Panc1 (cell line): ENCODE data around the gene CLDN16. TPM values are rescaled to one million over a fixed set of nuclear protein-coding genes. Genes with fewer than 3 reads are reported as not detected.

Experiments used
- ATAC-seq: fragments of 200-7000 bp; cut with Tn5 transposase; 2 replicates; pipeline ENCODE4 v1.9.1; 2020; ENCODE audit warnings: mild to moderate bottlenecking, moderate library complexity
- Bru-seq: library from RNA; stranded (reverse); fragments of 400-500 nt; gene quantifications from one replicate; lab custom pipeline; 2021; lab: Mats Ljungman, UMichigan
- BruChase-seq, 2 experiments: library from RNA; stranded (reverse); fragments of 400-500 nt; gene quantifications; one replicate each; lab custom pipeline; 2021; lab: Mats Ljungman, UMichigan
- BruUV-seq: library from RNA; stranded (reverse); fragments of 400-500 nt; replicated peaks from 2 replicates; lab custom pipeline; 2021; lab: Mats Ljungman, UMichigan
- CTCF ChIA-PET: fragments of 300-600 bp; sonication (Branson Sonifier 250); formaldehyde crosslinking; loops from one replicate; lab custom pipeline; 2022; ENCODE audit warnings: antibody characterized with exemption; lab: Charles Lee
- POLR2A ChIA-PET: fragments of 300-600 bp; sonication (Branson Sonifier 250); formaldehyde crosslinking; loops from one replicate; lab custom pipeline; 2022; ENCODE audit warnings: antibody characterized with exemption; lab: Charles Lee
- DNase-seq: peaks from one replicate; pipeline ENCODE4 v3.0.0-alpha.2; 2010; ENCODE audit warnings: low read depth, low spot score
- H3K27ac ChIP-seq: 2 replicates; pipeline ENCODE4 v1.5.1; 2011; ENCODE audit warnings: mild to moderate bottlenecking, low read length, inconsistent platforms
- H3K27me3 ChIP-seq: fragments of 200-500 bp; sonication (Bioruptor generic); 2 replicates; pipeline ENCODE4 v1.6.0; 2014; ENCODE audit warnings: low read length, inconsistent platforms; ENCODE audit not compliant: control insufficient read depth, insufficient read depth
- H3K36me3 ChIP-seq: fragments of 200-500 bp; sonication (Bioruptor generic); 2 replicates; pipeline ENCODE4 v1.5.1; 2014; ENCODE audit warnings: inconsistent platforms, mild to moderate bottlenecking, low read length, moderate library complexity; ENCODE audit not compliant: control insufficient read depth, insufficient read depth
- H3K4me1 ChIP-seq: 2 replicates; pipeline ENCODE4 v1.5.1; 2011; ENCODE audit warnings: inconsistent platforms, mild to moderate bottlenecking, low read length, moderate library complexity; ENCODE audit not compliant: control insufficient read depth, insufficient read depth
- H3K4me3 ChIP-seq, 2 experiments: 2 replicates each; pipeline ENCODE4 v1.5.1; 2011 to 2012; ENCODE audit warnings: low read depth in 2 of 2, low read length in 2 of 2, mild to moderate bottlenecking in 2 of 2, inconsistent platforms in 1 of 2, moderate library complexity in 1 of 2
- H3K9me3 ChIP-seq: fragments of 200-500 bp; sonication (Bioruptor generic); 2 replicates; pipeline ENCODE4 v1.5.1; 2014; ENCODE audit warnings: low read depth, mild to moderate bottlenecking, inconsistent platforms, low read length, moderate library complexity; ENCODE audit not compliant: control insufficient read depth, insufficient read depth
- POLR2AphosphoS5 ChIP-seq: IDR thresholded peaks from 2 replicates; pipeline ENCODE4 v1.6.1; 2012; ENCODE audit warnings: mild to moderate bottlenecking, low read depth, low read length, moderate library complexity
- SIN3A ChIP-seq: IDR thresholded peaks from 2 replicates; pipeline ENCODE4 v1.6.1; 2012; ENCODE audit warnings: low read depth, mild to moderate bottlenecking, low read length, moderate library complexity, borderline replicate concordance; ENCODE audit not compliant: insufficient read depth
- TCF7L2 ChIP-seq: IDR thresholded peaks from 2 replicates; pipeline ENCODE4 v1.6.1; 2011; ENCODE audit warnings: mild to moderate bottlenecking, low read depth, low read length, inconsistent platforms
- in situ Hi-C: cut with HindIII; loops from 2 replicates; pipeline ENCODE4 v1.10.0; 2016; ENCODE audit warnings: low sequenced_read_pairs, low pct_unique_long_range_greater_than_20kb
- intact Hi-C: fragments of 100-400 bp; cut with micrococcal nuclease; formaldehyde crosslinking; loops from one replicate; pipeline ENCODE4 v1.10.0; 2022; ENCODE audit not compliant: unreplicated experiment
- long read RNA-seq: library from polyadenylated mRNA; unstranded; transcript quantifications from one replicate; pipeline ENCODE4 v2.0.0, GENCODE V29; 2021; ENCODE audit not compliant: unreplicated experiment
- polyA plus RNA-seq: library from polyadenylated mRNA; unstranded; fragments of >200 nt; gene quantifications from one replicate; pipeline ENCODE4 v1.2.1, GENCODE V29; 2012; ENCODE audit warnings: missing spikeins; ENCODE audit not compliant: insufficient read length
- total RNA-seq: library from RNA; stranded (reverse); gene quantifications from one replicate; pipeline ENCODE4 v1.2.1, GENCODE V29; 2021; ENCODE audit not compliant: unreplicated experiment
- TF ChIP-seq, protein P1 (sequence below), 2 experiments: IDR thresholded peaks; 2 replicates each; pipeline ENCODE4 v1.6.1; 2011 to 2012; ENCODE audit warnings: low read depth in 2 of 2, control low read depth in 1 of 2, low read length in 1 of 2, mild to moderate bottlenecking in 1 of 2, moderate library complexity in 1 of 2; ENCODE audit not compliant: insufficient read depth in 1 of 2
- TF ChIP-seq, protein P2 (sequence below): fragments of 450-650 bp; IDR thresholded peaks from 2 replicates; pipeline ENCODE4 v1.5.1; 2017; ENCODE audit warnings: mild to moderate bottlenecking

CLDN16 gene, protein sequence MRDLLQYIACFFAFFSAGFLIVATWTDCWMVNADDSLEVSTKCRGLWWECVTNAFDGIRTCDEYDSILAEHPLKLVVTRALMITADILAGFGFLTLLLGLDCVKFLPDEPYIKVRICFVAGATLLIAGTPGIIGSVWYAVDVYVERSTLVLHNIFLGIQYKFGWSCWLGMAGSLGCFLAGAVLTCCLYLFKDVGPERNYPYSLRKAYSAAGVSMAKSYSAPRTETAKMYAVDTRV
- not detected for total RNA-seq
- polyA plus RNA-seq: not detected
- percentile 10 among the genes with signal in this experiment for Bru-seq, nascent RNA
- percentile 21 among the genes with signal in this experiment for BruChase-seq, experiment 1, labeled RNA remaining after a 2-hour chase
- BruChase-seq, experiment 2, labeled RNA remaining after a 6-hour chase: percentile 20 among the genes with signal in this experiment
- long read RNA-seq: 0 reads

DNA sequence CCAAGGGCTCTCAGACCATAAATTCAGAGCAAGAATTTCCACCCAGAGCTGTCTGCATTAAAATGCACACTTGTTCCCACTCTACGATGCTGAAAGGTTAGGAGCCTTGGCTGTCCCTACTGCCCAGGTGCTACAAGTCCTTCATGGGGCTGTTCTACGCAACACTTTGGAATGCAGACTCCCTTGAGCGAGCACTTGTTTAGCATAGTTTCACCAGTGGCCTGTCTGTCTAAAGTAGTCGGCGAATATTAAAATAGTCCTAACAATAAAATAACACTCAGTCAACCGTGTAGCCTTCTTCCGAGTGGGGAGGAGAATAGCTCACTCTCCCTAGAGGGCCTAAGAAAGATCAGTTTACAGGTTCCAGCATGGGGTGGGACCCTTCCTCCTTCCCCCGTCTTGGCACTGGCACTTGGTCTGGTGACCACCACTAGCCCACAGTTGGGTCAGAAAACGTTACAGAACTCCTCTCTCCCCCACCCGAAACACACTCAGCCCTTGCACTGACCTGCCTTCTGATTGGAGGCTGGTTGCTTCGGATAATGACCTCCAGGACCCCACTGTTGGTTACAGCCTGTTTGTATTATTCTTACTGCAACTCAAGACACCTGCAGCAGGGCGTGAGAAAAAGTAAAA is at the start of gene CLDN16:
Gene CLDN16 (plus strand): TSS at position 586 of the 636 bp plus-strand sequence. CDS start 167 bp downstream, outside the sequence.
- H3K36me3 ChIP-seq: no peaks in the 10 kb centered on the region
- DNase-seq (no peak), ATAC-seq (no peak)
- H3K27ac ChIP-seq: peak within 1 kb of the TSS; percentile 39; the same call in 1 of the 2 replicates
- H3K4me3 ChIP-seq: no peak within 1 kb of the TSS
- in situ Hi-C loops (no loop called here), intact Hi-C loops (loop anchor here (10.0 kb wide), 1 partner anchor 307 kb away; no protein-coding TSS in a partner anchor)
- ChIA-PET POLR2A (interaction anchor here (0.6 kb wide), 1 partner anchor 52 kb away, joined by 3 read pairs; no protein-coding TSS in a partner anchor), CTCF (no interaction called here)
- H3K27me3 ChIP-seq: no peaks in the 10 kb centered on the region
- BruUV-seq: no TSS peak
- 0 out of 2 replicates have a peak, but pooled peaks cover 3% of the 10 kb centered on the region for H3K4me1 ChIP-seq
- no peak for TF ChIP-seq SIN3A
- H3K9me3 ChIP-seq: no peaks in the 10 kb centered on the region

DNA sequence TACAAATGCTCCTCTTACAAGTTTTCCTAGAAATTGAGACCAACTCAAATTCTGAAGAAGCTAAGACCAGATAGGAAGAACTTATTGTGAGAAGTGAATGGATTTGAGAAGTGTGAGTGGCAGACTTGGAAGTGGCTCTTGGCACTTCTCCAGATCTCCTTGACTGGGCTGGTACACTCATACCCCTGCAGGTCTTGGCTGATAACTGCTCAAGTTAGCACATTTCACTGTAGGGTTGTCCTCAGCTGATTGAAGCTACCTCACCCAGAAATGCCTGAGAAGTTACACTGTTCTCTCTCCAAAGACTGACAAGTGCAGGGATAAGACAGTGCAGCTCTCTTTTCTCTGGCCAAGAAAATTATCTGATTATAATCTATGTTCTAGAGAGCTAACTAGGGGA is 49.2 kb upstream of the CLDN16 start:
- ChIA-PET POLR2A (no interaction called here), CTCF (no interaction called here)
- no peaks in the 10 kb centered on the region for H3K27me3 ChIP-seq
- ATAC-seq: no peak
- TF ChIP-seq SIN3A (no peak), TCF7L2 (no peak)
- TF ChIP-seq, protein P1, sequence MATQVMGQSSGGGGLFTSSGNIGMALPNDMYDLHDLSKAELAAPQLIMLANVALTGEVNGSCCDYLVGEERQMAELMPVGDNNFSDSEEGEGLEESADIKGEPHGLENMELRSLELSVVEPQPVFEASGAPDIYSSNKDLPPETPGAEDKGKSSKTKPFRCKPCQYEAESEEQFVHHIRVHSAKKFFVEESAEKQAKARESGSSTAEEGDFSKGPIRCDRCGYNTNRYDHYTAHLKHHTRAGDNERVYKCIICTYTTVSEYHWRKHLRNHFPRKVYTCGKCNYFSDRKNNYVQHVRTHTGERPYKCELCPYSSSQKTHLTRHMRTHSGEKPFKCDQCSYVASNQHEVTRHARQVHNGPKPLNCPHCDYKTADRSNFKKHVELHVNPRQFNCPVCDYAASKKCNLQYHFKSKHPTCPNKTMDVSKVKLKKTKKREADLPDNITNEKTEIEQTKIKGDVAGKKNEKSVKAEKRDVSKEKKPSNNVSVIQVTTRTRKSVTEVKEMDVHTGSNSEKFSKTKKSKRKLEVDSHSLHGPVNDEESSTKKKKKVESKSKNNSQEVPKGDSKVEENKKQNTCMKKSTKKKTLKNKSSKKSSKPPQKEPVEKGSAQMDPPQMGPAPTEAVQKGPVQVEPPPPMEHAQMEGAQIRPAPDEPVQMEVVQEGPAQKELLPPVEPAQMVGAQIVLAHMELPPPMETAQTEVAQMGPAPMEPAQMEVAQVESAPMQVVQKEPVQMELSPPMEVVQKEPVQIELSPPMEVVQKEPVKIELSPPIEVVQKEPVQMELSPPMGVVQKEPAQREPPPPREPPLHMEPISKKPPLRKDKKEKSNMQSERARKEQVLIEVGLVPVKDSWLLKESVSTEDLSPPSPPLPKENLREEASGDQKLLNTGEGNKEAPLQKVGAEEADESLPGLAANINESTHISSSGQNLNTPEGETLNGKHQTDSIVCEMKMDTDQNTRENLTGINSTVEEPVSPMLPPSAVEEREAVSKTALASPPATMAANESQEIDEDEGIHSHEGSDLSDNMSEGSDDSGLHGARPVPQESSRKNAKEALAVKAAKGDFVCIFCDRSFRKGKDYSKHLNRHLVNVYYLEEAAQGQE (IDR thresholded peaks at IDR 0.05; ENCODE audit: insufficient read depth in 1 of 2, low read depth in 2 of 2, low read length in 1 of 2): no peak
- no peak for DNase-seq
- no peaks in the 10 kb centered on the region for H3K36me3 ChIP-seq
- H3K4me1 ChIP-seq: no peaks in the 10 kb centered on the region
- no TSS peak for BruUV-seq
- in situ Hi-C loops (no loop called here), intact Hi-C loops (no loop called here)
- no peak overlapping the region for H3K27ac ChIP-seq
- no peaks in the 10 kb centered on the region for H3K9me3 ChIP-seq
- no peak overlapping the region for H3K4me3 ChIP-seq

DNA sequence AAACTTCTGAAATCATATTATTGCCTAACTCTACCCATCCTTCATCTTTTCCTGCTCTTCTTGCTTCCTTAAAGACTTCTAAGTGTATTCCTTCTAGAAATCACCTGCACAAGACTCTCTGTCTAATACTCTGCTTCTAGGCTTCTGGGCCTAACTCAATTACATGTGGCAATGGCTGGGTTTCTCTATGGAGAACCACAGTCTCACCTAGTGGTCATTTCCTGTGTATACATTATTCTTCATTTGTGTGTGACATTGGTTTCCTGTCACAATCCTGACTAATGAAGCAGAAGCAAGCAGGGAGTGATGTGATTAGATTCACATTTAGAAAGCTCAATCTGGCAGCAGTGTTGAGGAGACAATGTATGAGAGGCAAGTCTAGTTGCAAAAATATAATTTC is 48.8 kb upstream of the CLDN16 start:
- H3K27ac ChIP-seq: no peak overlapping the region
- BruUV-seq: no TSS peak
- H3K4me3 ChIP-seq: no peak overlapping the region
- H3K36me3 ChIP-seq: no peaks in the 10 kb centered on the region
- in situ Hi-C loops: no loop called here
- no peaks in the 10 kb centered on the region for H3K27me3 ChIP-seq
- intact Hi-C loops: no loop called here
- TF ChIP-seq, protein P2, sequence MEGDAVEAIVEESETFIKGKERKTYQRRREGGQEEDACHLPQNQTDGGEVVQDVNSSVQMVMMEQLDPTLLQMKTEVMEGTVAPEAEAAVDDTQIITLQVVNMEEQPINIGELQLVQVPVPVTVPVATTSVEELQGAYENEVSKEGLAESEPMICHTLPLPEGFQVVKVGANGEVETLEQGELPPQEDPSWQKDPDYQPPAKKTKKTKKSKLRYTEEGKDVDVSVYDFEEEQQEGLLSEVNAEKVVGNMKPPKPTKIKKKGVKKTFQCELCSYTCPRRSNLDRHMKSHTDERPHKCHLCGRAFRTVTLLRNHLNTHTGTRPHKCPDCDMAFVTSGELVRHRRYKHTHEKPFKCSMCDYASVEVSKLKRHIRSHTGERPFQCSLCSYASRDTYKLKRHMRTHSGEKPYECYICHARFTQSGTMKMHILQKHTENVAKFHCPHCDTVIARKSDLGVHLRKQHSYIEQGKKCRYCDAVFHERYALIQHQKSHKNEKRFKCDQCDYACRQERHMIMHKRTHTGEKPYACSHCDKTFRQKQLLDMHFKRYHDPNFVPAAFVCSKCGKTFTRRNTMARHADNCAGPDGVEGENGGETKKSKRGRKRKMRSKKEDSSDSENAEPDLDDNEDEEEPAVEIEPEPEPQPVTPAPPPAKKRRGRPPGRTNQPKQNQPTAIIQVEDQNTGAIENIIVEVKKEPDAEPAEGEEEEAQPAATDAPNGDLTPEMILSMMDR: no peak; the same call in 1 of the 2 replicates
- TF ChIP-seq SIN3A (no peak), POLR2AphosphoS5 (no peak), TCF7L2 (no peak)
- TF ChIP-seq, protein P1 (IDR thresholded peaks at IDR 0.05; ENCODE audit: insufficient read depth in 1 of 2, low read depth in 2 of 2, low read length in 1 of 2): no peak
- H3K4me1 ChIP-seq: no peaks in the 10 kb centered on the region
- POLR2A ChIA-PET: no interaction called here
- ATAC-seq (peak; percentile 73; the same call in 1 of the 2 replicates), DNase-seq (no peak)
- CTCF ChIA-PET: no interaction called here
- H3K9me3 ChIP-seq: no peaks in the 10 kb centered on the region
